HAP-1 (cell line): ENCODE measurements around the gene GALNT18.
A peak's percentile ranks its signal among the peaks of the same experiment; 100 is the strongest.

Experiments
- DNase-seq, 2 experiments: peaks; one replicate each; pipeline ENCODE4 v3.0.0-alpha.2; 2016 to 2020; ENCODE audit warnings: low spot score in 2 of 2
- H3K27me3 ChIP-seq: fragments of 250-450 bp; sonication (Bioruptor Pico); 2 replicates; pipeline ENCODE4 v1.5.1; 2020; ENCODE audit warnings: low read depth, mild to moderate bottlenecking, moderate library complexity
- H3K36me3 ChIP-seq: fragments of 250-450 bp; sonication (Bioruptor Pico); replicated peaks from 2 replicates; pipeline ENCODE4 v1.5.1; 2020; ENCODE audit warnings: mild to moderate bottlenecking
- H3K4me1 ChIP-seq: fragments of 250-450 bp; sonication (Bioruptor Pico); 2 replicates; pipeline ENCODE4 v1.5.1; 2020; ENCODE audit warnings: mild to moderate bottlenecking
- H3K4me3 ChIP-seq: fragments of 250-450 bp; sonication (Bioruptor Pico); 2 replicates; pipeline ENCODE4 v1.5.1; 2020; ENCODE audit warnings: mild to moderate bottlenecking, moderate library complexity
- H3K9me3 ChIP-seq: fragments of 250-450 bp; sonication (Bioruptor Pico); 2 replicates; pipeline ENCODE4 v1.5.1; 2020; ENCODE audit warnings: mild to moderate bottlenecking, moderate library complexity
- in situ Hi-C: fragments of 300-500 bp; cut with MboI; formaldehyde crosslinking; loops from 3 replicates; pipeline ENCODE4 v1.14.3; 2020; ENCODE audit warnings: low sequenced_read_pairs, inconsistent platforms, mixed read lengths

Gene GALNT18

GRCh38 chr11:11534981-11535380, 86.8 kb downstream of the GALNT18 start:
- H3K4me3 ChIP-seq: no peak overlapping the region
- in situ Hi-C loops: no loop called here
- no peaks in the 10 kb centered on the region for H3K9me3 ChIP-seq
- no peaks in the 10 kb centered on the region for H3K36me3 ChIP-seq
- H3K27me3 ChIP-seq: no peaks in the 10 kb centered on the region
- no peaks in the 10 kb centered on the region for H3K4me1 ChIP-seq
- DNase-seq: no peak

- no peaks in the 10 kb centered on the region for H3K27me3 ChIP-seq
- DNase-seq: no peak
- H3K9me3 ChIP-seq: no peaks in the 10 kb centered on the region
- H3K36me3 ChIP-seq: no peaks in the 10 kb centered on the region
- no peaks in the 10 kb centered on the region for H3K4me1 ChIP-seq
- no peak overlapping the region for H3K4me3 ChIP-seq
- in situ Hi-C loops: no loop called here
Measured at GRCh38 chr11:11533751-11534150, 88.1 kb downstream of the GALNT18 start.

DNA sequence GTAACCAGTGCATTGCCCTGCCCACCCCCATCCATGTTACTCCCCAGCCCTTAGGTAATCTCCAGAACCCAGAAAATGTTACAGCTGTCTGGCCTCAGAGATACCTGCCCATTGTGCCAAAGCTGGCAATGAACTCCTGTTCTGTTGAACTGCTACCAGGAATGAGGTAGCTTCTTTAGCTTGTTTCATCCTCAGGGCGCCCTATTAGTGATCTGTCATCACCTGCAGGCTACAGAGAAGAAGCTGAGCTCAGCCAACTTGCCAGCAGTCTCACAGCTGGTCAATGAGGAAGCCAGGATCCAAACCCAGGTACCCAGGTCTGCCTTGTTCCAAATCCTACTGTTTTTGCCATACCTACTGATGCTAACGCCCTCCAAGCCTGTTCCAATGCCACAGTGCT, 88.7 kb downstream of the GALNT18 start:
- H3K9me3 ChIP-seq: no peaks in the 10 kb centered on the region
- DNase-seq: no peak
- no peaks in the 10 kb centered on the region for H3K36me3 ChIP-seq
- no peaks in the 10 kb centered on the region for H3K27me3 ChIP-seq
- H3K4me1 ChIP-seq: no peaks in the 10 kb centered on the region
- in situ Hi-C loops: no loop called here
- no peak overlapping the region for H3K4me3 ChIP-seq

DNA sequence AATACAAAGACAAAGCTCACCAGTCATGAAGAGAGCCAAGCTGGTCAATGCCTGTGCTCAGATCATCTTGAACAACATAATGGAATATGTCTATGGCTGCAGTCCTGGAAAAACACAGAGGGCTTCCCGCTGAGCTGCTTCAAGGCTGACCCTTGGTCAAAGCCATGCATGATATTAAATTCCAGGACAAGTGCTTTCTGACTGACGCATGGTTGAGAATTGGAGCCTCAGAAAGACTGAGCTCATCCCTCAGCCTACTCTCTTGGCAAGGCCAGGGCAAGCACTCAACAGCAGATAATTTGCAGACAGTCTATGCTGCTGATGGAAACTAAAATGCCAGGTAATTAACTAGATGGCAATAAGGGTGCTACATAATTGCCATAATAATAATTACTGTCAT, 89.2 kb downstream of the GALNT18 start:
- Histone ChIP-seq H3K27me3 (no peaks in the 10 kb centered on the region), H3K9me3 (no peaks in the 10 kb centered on the region), H3K36me3 (no peaks in the 10 kb centered on the region), H3K4me1 (no peaks in the 10 kb centered on the region), H3K4me3 (no peak overlapping the region)
- in situ Hi-C loops: no loop called here
- no peak for DNase-seq

GRCh38 chr11:11531131-11531908, 90.5 kb downstream of the GALNT18 start:
- H3K9me3 ChIP-seq: no peaks in the 10 kb centered on the region
- no peaks in the 10 kb centered on the region for H3K4me1 ChIP-seq
- DNase-seq: no peak
- in situ Hi-C loops: no loop called here
- H3K4me3 ChIP-seq: no peak overlapping the region
- H3K27me3 ChIP-seq: no peaks in the 10 kb centered on the region
- H3K36me3 ChIP-seq: no peaks in the 10 kb centered on the region

GRCh38 chr11:11528986-11529385, 92.8 kb downstream of the GALNT18 start:
- no peaks in the 10 kb centered on the region for H3K36me3 ChIP-seq
- no peaks in the 10 kb centered on the region for H3K9me3 ChIP-seq
- no peak overlapping the region for H3K4me3 ChIP-seq
- H3K27me3 ChIP-seq: no peaks in the 10 kb centered on the region
- H3K4me1 ChIP-seq: no peaks in the 10 kb centered on the region
- DNase-seq: no peak
- in situ Hi-C loops: no loop called here

DNA sequence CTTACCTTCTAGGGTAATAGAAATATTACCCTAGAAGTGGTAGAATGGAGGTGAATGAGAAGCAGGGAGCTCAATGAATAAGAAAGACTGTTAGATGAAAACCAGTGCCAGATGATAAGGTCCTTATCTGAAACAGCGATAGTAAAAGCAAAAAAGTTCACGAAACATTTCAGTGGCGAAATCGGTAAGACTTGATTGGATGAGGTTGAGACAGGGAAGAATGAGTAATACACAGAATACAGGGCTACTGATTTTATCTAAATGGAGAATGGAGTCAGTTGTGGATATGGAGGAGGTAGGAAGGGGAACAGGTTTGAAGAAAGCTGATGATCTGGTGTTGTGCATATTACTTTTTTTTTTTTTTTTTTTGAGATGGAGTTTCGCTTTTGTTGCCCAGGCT, 96.5 kb downstream of the GALNT18 start:
- no peak overlapping the region for H3K4me3 ChIP-seq
- in situ Hi-C loops: no loop called here

GRCh38 chr11:11524436-11525061, 97.3 kb downstream of the GALNT18 start:
- H3K27me3 ChIP-seq: no peaks in the 10 kb centered on the region
- no peaks in the 10 kb centered on the region for H3K4me1 ChIP-seq
- no peaks in the 10 kb centered on the region for H3K9me3 ChIP-seq
- DNase-seq: no peak
- no peaks in the 10 kb centered on the region for H3K36me3 ChIP-seq
- in situ Hi-C loops: no loop called here
- no peak overlapping the region for H3K4me3 ChIP-seq

More for the DNA sequence above, 96.5 kb downstream of the GALNT18 start:
- H3K27me3 ChIP-seq: no peaks in the 10 kb centered on the region
- no peaks in the 10 kb centered on the region for H3K36me3 ChIP-seq
- no peaks in the 10 kb centered on the region for H3K9me3 ChIP-seq
- DNase-seq: no peak
- no peaks in the 10 kb centered on the region for H3K4me1 ChIP-seq

DNA sequence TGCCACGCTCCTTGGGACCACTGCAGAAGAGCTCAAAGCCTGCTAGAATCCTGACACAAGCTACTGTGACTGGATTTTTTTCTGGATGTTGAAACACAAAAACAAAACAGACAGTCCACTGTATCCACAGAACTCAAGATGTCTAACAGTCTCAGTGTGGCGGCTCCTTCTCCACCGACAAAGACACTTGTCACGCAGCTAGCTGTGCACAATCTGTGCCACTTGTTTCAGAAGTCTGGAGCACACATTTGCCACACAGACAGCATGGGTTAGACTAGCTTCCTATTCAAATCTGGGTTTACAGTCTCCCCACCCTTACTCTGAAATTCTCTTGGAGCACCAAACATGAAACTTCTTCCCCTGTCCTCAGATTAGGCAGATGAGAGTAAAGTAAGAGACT, 99.2 kb downstream of the GALNT18 start:
- Histone ChIP-seq H3K4me3 (no peak overlapping the region), H3K4me1 (no peaks in the 10 kb centered on the region), H3K27me3 (no peaks in the 10 kb centered on the region), H3K9me3 (no peaks in the 10 kb centered on the region), H3K36me3 (no peaks in the 10 kb centered on the region)
- in situ Hi-C loops: no loop called here
- no peak for DNase-seq

- in situ Hi-C loops: no loop called here
- Histone ChIP-seq H3K4me3 (no peak overlapping the region), H3K9me3 (no peaks in the 10 kb centered on the region), H3K4me1 (no peaks in the 10 kb centered on the region; the same call in 1 of the 2 replicates), H3K27me3 (no peaks in the 10 kb centered on the region), H3K36me3 (no peaks in the 10 kb centered on the region)
- DNase-seq: no peak
Measured at GRCh38 chr11:11521306-11522002, 100.4 kb downstream of the GALNT18 start.

DNA sequence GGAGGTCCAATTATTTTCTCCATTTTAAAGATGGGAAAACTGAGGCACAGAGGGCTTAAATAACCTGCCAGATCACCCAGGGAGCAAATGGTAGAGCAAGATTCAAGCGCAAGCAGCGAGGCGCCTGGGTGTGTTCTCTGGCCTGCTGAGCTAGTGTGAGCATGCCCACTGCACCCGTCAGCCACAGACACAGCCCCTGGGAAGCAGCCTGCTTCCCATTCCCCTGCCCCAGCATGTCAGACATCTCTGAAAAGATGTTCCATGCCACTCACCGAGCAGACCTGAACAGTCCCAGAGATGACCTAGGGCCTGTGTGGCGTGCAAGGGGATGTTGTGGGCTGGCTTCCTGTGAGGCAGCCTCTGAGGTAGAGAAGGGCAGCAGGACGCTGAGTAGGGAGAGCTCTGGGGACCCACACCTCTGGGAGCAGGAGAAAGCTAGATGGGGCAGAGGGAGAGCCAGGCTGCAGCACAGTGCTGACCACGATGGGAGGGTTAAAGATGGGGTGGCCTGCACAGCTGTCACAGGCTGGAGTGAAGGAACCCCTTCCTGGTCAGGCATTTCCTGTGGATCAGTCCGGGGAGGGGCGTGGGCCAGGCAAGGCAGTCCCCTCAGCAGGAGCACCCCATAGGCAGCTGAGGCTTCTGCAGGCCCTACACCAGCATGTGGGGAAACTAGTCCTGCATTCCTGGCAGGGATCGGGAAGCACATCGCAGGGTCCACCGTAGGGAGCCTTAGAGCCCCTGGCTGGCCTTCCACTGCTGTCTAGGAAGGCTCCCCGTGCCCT, 101.4 kb downstream of the GALNT18 start:
- Histone ChIP-seq H3K9me3 (no peaks in the 10 kb centered on the region), H3K36me3 (no peaks in the 10 kb centered on the region), H3K4me1 (no peaks in the 10 kb centered on the region; the same call in 1 of the 2 replicates), H3K27me3 (no peaks in the 10 kb centered on the region), H3K4me3 (no peak overlapping the region)
- DNase-seq: no peak
- in situ Hi-C loops: no loop called here

- in situ Hi-C loops: no loop called here
- Histone ChIP-seq H3K27me3 (no peaks in the 10 kb centered on the region), H3K4me3 (no peak overlapping the region), H3K4me1 (no peaks in the 10 kb centered on the region; the same call in 1 of the 2 replicates), H3K9me3 (no peaks in the 10 kb centered on the region), H3K36me3 (no peaks in the 10 kb centered on the region)
- DNase-seq: peak in 1 of 2 experiments; percentile 31
Measured at GRCh38 chr11:11519184-11519583, 102.6 kb downstream of the GALNT18 start.

DNA sequence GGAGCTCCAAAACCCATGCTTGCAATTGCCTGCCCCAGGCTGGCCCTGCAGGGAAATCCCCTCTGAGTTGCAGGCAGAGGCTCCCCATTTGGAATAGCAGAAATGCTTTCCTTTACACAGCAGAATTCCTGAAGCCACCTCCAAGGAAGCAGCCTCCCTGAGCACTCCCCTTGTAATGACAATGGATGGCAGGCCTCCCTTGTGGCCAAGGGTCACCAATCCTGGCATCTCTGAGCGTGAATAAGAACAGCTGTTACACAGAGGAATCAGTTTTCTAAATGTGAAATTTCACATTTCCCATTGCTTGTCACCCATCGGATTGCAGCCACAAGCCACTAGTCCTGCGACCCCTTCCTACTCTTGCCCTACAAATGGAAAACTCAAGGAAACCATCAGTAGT, 107.6 kb downstream of the GALNT18 start:
- peaks cover 7% of the 10 kb centered on the region for H3K4me1 ChIP-seq
- no peak overlapping the region for H3K4me3 ChIP-seq
- no peaks in the 10 kb centered on the region for H3K9me3 ChIP-seq
- no peaks in the 10 kb centered on the region for H3K27me3 ChIP-seq
- no peaks in the 10 kb centered on the region for H3K36me3 ChIP-seq
- in situ Hi-C loops: no loop called here
- no peak for DNase-seq
